PC-3 (cell line): Measurements from ENCODE around the gene ARHGEF11. TPM values are rescaled to one million over a fixed set of nuclear protein-coding genes. Genes with fewer than 3 reads are reported as not detected.

Source experiments
- ATAC-seq: fragments of 200-7000 bp; cut with Tn5 transposase; 2 replicates; pipeline ENCODE4 v1.9.1; 2020; ENCODE audit warnings: mild to moderate bottlenecking, moderate library complexity
- BruUV-seq: library from RNA; stranded (reverse); fragments of 400-500 nt; replicated peaks from 2 replicates; lab custom pipeline; 2021; lab: Mats Ljungman, UMichigan
- CTCF ChIA-PET: fragments of 300-600 bp; sonication (Branson Sonifier 250); formaldehyde crosslinking; loops from one replicate; lab custom pipeline; 2022; ENCODE audit warnings: antibody characterized with exemption; lab: Charles Lee
- POLR2A ChIA-PET: fragments of 300-600 bp; sonication (Branson Sonifier 250); formaldehyde crosslinking; loops from one replicate; lab custom pipeline; 2022; ENCODE audit warnings: antibody characterized with exemption; ENCODE audit not compliant: unreplicated experiment; lab: Charles Lee
- DNase-seq: peaks from one replicate; pipeline ENCODE4 v3.0.0-alpha.2; 2015
- H2AFZ ChIP-seq: fragments of 300-600 bp; sonication (generic); 2 replicates; pipeline ENCODE4 v1.6.0; 2016; ENCODE audit warnings: antibody characterized with exemption, low read length
- H3F3A ChIP-seq: fragments of 300-600 bp; sonication (generic); one replicate; pipeline ENCODE4 v1.6.0; 2017; ENCODE audit warnings: antibody characterized with exemption, low read length, control low read depth, mild to moderate bottlenecking; ENCODE audit not compliant: unreplicated experiment
- H3K27ac ChIP-seq: fragments of 300-600 bp; sonication (generic); 2 replicates; pipeline ENCODE4 v1.5.1; 2016; ENCODE audit warnings: mild to moderate bottlenecking, low read length
- H3K27me3 ChIP-seq: fragments of 300-600 bp; sonication (generic); 2 replicates; pipeline ENCODE4 v1.6.1; 2016; ENCODE audit warnings: low read length, mixed read lengths
- H3K36me3 ChIP-seq: fragments of 300-600 bp; sonication (generic); 2 replicates; pipeline ENCODE4 v1.6.1; 2016; ENCODE audit warnings: low read depth, mixed run types, low read length, mixed read lengths
- H3K4me1 ChIP-seq: fragments of 300-600 bp; sonication (generic); 2 replicates; pipeline ENCODE4 v1.5.1; 2016; ENCODE audit warnings: low read length; ENCODE audit not compliant: insufficient read depth
- H3K4me2 ChIP-seq: fragments of 300-600 bp; sonication (generic); 2 replicates; pipeline ENCODE4 v1.6.0; 2016; ENCODE audit warnings: low read length
- H3K4me3 ChIP-seq: fragments of 300-600 bp; sonication (generic); 2 replicates; pipeline ENCODE4 v1.5.1; 2016; ENCODE audit warnings: mild to moderate bottlenecking, low read length, mixed read lengths
- H3K79me2 ChIP-seq: fragments of 300-600 bp; sonication (generic); 2 replicates; pipeline ENCODE4 v1.6.1; 2017; ENCODE audit warnings: low read length, mixed read lengths
- H3K9ac ChIP-seq: fragments of 300-600 bp; sonication (generic); 2 replicates; pipeline ENCODE4 v1.6.0; 2016; ENCODE audit warnings: mild to moderate bottlenecking, low read length
- H3K9me2 ChIP-seq: fragments of 300-600 bp; sonication (generic); replicated peaks from 2 replicates; pipeline ENCODE4 v1.6.1; 2016; ENCODE audit warnings: mixed run types, low read length, mixed read lengths
- H3K9me3 ChIP-seq: fragments of 300-600 bp; sonication (generic); 2 replicates; pipeline ENCODE4 v1.6.1; 2016; ENCODE audit warnings: low read length, mixed read lengths
- H4K20me1 ChIP-seq: fragments of 300-600 bp; sonication (generic); 2 replicates; pipeline ENCODE4 v1.6.1; 2016; ENCODE audit warnings: low read length, mixed read lengths
- EZH2 ChIP-seq: fragments of 300-600 bp; sonication (generic); IDR thresholded peaks from one replicate; pipeline ENCODE4 v1.6.1; 2017; ENCODE audit warnings: antibody characterized with exemption, mild to moderate bottlenecking, low read length; ENCODE audit not compliant: unreplicated experiment
- EZH2phosphoT487 ChIP-seq: fragments of 300-600 bp; sonication (generic); IDR thresholded peaks from 2 replicates; pipeline ENCODE4 v1.6.1; 2018; ENCODE audit warnings: mild to moderate bottlenecking, antibody characterized with exemption, low read length, borderline replicate concordance
- intact Hi-C: fragments of 100-400 bp; cut with micrococcal nuclease; formaldehyde crosslinking; loops from 2 replicates; pipeline ENCODE4 v1.9.0; 2023
- total RNA-seq: library from RNA; depleted of rRNA; stranded (reverse); fragments of >200 nt; gene quantifications from 2 replicates; pipeline ENCODE4 v1.2.3, GENCODE V29; 2014
- TF ChIP-seq, protein P1 (sequence below): fragments of 300-600 bp; sonication (generic); conservative IDR thresholded peaks from 2 replicates; pipeline ENCODE4 v1.5.1; 2017; ENCODE audit warnings: antibody characterized with exemption, low read depth, mild to moderate bottlenecking, low read length

Gene ARHGEF11
- total RNA-seq, 1 experiment from 2014 or later: 31.1 TPM

DNA sequence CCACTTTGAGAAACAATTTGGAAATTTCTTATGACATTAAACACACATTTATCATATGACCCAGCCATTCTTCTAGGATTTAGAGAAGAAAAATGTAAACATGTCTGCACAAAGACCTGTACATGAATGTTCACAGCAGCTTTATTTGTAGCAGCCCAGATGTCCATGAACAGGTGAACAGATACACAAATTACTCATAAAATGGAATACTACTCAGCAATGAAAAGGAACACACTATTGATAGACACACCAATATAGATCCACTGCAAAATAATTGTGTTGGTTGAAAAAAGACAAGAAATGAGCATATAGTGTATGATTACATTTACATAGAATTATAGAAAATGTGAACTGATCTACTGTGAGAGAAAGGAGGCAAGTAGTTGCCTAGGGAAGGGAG, 26.1 kb downstream of the ARHGEF11 start:
- BruUV-seq: no TSS peak
- peaks cover 25% of the 10 kb centered on the region; the same call in 1 of the 2 replicates for H3K36me3 ChIP-seq

DNA sequence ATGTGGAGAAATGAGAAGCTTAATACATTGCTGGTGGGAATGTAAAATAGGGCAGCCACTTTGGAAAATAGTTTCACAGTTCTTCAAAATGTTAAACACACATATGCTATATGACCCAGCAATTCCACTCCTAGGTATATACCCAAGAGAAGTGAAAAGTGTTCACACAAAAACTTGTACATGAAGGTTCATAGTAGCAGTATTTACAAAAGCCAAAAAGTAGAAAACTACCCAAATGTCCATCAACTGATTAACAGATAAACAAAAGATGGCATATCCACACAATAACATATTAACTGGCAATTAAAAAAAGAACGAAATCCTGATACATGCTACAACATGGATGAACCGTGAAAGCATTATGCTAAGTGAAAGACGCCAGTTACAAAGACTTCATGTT, 33.7 kb downstream of the ARHGEF11 start:
- ChIA-PET POLR2A (no interaction called here), CTCF (no interaction called here)
- DNase-seq (no peak), ATAC-seq (no peak)
- no peaks in the 10 kb centered on the region for H3K27me3 ChIP-seq
- H3K4me1 ChIP-seq: no peaks in the 10 kb centered on the region
- H3F3A ChIP-seq: no peaks in the 10 kb centered on the region
- no peaks in the 10 kb centered on the region for H3K9me3 ChIP-seq
- no peak overlapping the region for H3K4me2 ChIP-seq
- H3K9ac ChIP-seq: no peak overlapping the region
- no peak overlapping the region for H3K4me3 ChIP-seq
- no peaks in the 10 kb centered on the region for H3K9me2 ChIP-seq
- no peak overlapping the region for H2AFZ ChIP-seq
- no peaks in the 10 kb centered on the region for H3K36me3 ChIP-seq
- H3K27ac ChIP-seq: no peak overlapping the region
- TF ChIP-seq EZH2phosphoT487 (no peak), EZH2 (no peak)
- TF ChIP-seq, protein P1, sequence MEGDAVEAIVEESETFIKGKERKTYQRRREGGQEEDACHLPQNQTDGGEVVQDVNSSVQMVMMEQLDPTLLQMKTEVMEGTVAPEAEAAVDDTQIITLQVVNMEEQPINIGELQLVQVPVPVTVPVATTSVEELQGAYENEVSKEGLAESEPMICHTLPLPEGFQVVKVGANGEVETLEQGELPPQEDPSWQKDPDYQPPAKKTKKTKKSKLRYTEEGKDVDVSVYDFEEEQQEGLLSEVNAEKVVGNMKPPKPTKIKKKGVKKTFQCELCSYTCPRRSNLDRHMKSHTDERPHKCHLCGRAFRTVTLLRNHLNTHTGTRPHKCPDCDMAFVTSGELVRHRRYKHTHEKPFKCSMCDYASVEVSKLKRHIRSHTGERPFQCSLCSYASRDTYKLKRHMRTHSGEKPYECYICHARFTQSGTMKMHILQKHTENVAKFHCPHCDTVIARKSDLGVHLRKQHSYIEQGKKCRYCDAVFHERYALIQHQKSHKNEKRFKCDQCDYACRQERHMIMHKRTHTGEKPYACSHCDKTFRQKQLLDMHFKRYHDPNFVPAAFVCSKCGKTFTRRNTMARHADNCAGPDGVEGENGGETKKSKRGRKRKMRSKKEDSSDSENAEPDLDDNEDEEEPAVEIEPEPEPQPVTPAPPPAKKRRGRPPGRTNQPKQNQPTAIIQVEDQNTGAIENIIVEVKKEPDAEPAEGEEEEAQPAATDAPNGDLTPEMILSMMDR: no peak
- BruUV-seq: no TSS peak
- H3K79me2 ChIP-seq: peaks cover 11% of the 10 kb centered on the region; the same call in 1 of the 2 replicates
- intact Hi-C loops: no loop called here
- no peaks in the 10 kb centered on the region for H4K20me1 ChIP-seq

More for the DNA sequence above, 26.1 kb downstream of the ARHGEF11 start:
- Histone ChIP-seq H3K79me2 (peaks cover 44% of the 10 kb centered on the region), H3K4me1 (no peaks in the 10 kb centered on the region), H3K9me2 (no peaks in the 10 kb centered on the region), H3K9ac (no peak overlapping the region), H2AFZ (no peak overlapping the region), H3K4me3 (no peak overlapping the region), H3K4me2 (no peak overlapping the region), H3K9me3 (peaks cover 25% of the 10 kb centered on the region), H3K27me3 (no peaks in the 10 kb centered on the region), H3F3A (no peaks in the 10 kb centered on the region), H4K20me1 (no peaks in the 10 kb centered on the region), H3K27ac (no peak overlapping the region)
- intact Hi-C loops: no loop called here
- DNase-seq: no peak
- CTCF ChIA-PET: no interaction called here
- no peak for ATAC-seq
- POLR2A ChIA-PET: no interaction called here
- no peak for TF ChIP-seq EZH2phosphoT487
- TF ChIP-seq, protein P1: no peak
- no peak for TF ChIP-seq EZH2

DNA sequence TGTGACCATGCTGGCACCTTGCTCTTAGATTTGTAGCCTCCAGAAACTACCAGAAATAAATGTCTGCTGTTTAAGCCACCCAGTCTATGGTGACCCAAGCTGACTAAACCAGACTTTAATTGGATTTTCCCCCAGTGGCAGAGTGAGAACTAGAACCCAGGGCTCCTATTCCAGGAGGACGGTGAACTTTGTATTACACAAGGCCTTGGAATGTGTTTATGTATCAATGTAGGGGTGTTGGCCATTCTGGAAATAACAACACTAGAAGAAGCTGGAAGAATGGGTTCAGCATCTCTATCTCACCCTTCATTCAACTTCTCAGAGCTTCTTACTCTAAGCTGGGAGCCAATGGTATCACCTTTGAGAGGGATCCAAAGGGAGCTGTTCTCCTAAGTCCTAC, 37.0 kb downstream of the ARHGEF11 start:
- H3K4me1 ChIP-seq: no peaks in the 10 kb centered on the region
- no peaks in the 10 kb centered on the region for H3K9me2 ChIP-seq
- no TSS peak for BruUV-seq
- no peak overlapping the region for H3K9ac ChIP-seq
- CTCF ChIA-PET: no interaction called here
- H3K36me3 ChIP-seq: no peaks in the 10 kb centered on the region
- no peak overlapping the region for H3K27ac ChIP-seq
- no peaks in the 10 kb centered on the region for H3K27me3 ChIP-seq
- no peaks in the 10 kb centered on the region for H3F3A ChIP-seq
- TF ChIP-seq, protein P1: no peak
- TF ChIP-seq EZH2 (no peak), EZH2phosphoT487 (no peak)
- ATAC-seq: no peak
- H3K9me3 ChIP-seq: no peaks in the 10 kb centered on the region
- intact Hi-C loops: no loop called here
- H3K79me2 ChIP-seq: peaks cover 20% of the 10 kb centered on the region; the same call in 1 of the 2 replicates
- no peak for DNase-seq
- H3K4me3 ChIP-seq: no peak overlapping the region
- H3K4me2 ChIP-seq: no peak overlapping the region
- POLR2A ChIA-PET: no interaction called here
- no peak overlapping the region for H2AFZ ChIP-seq
- no peaks in the 10 kb centered on the region for H4K20me1 ChIP-seq
